OCI-LY1 (cell line): Measurements from ENCODE around the gene ZPR1.

Source experiments
- H2AFZ ChIP-seq: fragments of 200-600 bp; sonication (generic), shearing (Covaris generic); 2 replicates; pipeline ENCODE4 v1.6.0; 2014; ENCODE audit warnings: antibody characterized with exemption, mild to moderate bottlenecking, low read length
- H3F3A ChIP-seq: fragments of 200-600 bp; sonication (generic), shearing (Covaris generic); 2 replicates; pipeline ENCODE4 v1.6.0; 2014; ENCODE audit warnings: mild to moderate bottlenecking, antibody characterized with exemption, low read length, moderate library complexity; ENCODE audit not compliant: insufficient read depth
- H3K27ac ChIP-seq: fragments of 200-600 bp; sonication (generic); 2 replicates; pipeline ENCODE4 v1.5.1; 2014; ENCODE audit warnings: low read length, mixed run types, mild to moderate bottlenecking, low read depth; ENCODE audit not compliant: poor library complexity, severe bottlenecking
- H3K27me3 ChIP-seq: fragments of 200-600 bp; sonication (generic); 2 replicates; pipeline ENCODE4 v1.6.0; 2014; ENCODE audit warnings: antibody characterized with exemption, mild to moderate bottlenecking, low read length, moderate library complexity; ENCODE audit not compliant: insufficient read depth
- H3K36me3 ChIP-seq: fragments of 200-600 bp; sonication (generic); 2 replicates; pipeline ENCODE4 v1.6.1; 2014; ENCODE audit warnings: mild to moderate bottlenecking, antibody characterized with exemption, low read length, moderate library complexity, mixed read lengths; ENCODE audit not compliant: insufficient read depth
- H3K4me1 ChIP-seq: fragments of 200-600 bp; sonication (generic); 2 replicates; pipeline ENCODE4 v1.5.1; 2014; ENCODE audit warnings: mild to moderate bottlenecking, low read length, moderate library complexity; ENCODE audit not compliant: insufficient read depth, severe bottlenecking
- H3K4me2 ChIP-seq: fragments of 200-600 bp; sonication (generic), shearing (Covaris generic); 2 replicates; pipeline ENCODE4 v1.6.1; 2014; ENCODE audit warnings: low read length
- H3K4me3 ChIP-seq: fragments of 200-600 bp; sonication (generic); 2 replicates; pipeline ENCODE4 v1.5.1; 2014; ENCODE audit warnings: low read length, low read depth, mild to moderate bottlenecking, mixed read lengths; ENCODE audit not compliant: poor library complexity, severe bottlenecking
- H3K79me2 ChIP-seq: fragments of 200-600 bp; shearing (Covaris generic); 2 replicates; pipeline ENCODE4 v1.6.1; 2016; ENCODE audit warnings: mixed run types, low read length, mixed read lengths; ENCODE audit not compliant: insufficient read depth
- H3K9ac ChIP-seq: fragments of 200-600 bp; sonication (generic), shearing (Covaris generic); 2 replicates; pipeline ENCODE4 v1.6.1; 2014; ENCODE audit warnings: mild to moderate bottlenecking, low read length, mixed read lengths
- H3K9me2 ChIP-seq: fragments of 200-600 bp; sonication (generic), shearing (Covaris generic); 2 replicates; pipeline ENCODE4 v1.6.1; 2014; ENCODE audit warnings: low read depth, mild to moderate bottlenecking, low read length, mixed read lengths
- H3K9me3 ChIP-seq: fragments of 200-600 bp; shearing (Covaris generic); 2 replicates; pipeline ENCODE4 v1.6.1; 2014; ENCODE audit warnings: low read length, mixed read lengths
- H4K20me1 ChIP-seq: fragments of 200-600 bp; sonication (generic), shearing (Covaris generic); 2 replicates; pipeline ENCODE4 v1.6.0; 2016; ENCODE audit warnings: mild to moderate bottlenecking, low read length; ENCODE audit not compliant: insufficient read depth
- EZH2 ChIP-seq: fragments of 200-600 bp; sonication (generic), shearing (Covaris generic); IDR thresholded peaks from 2 replicates; pipeline ENCODE4 v1.8.0; 2017; ENCODE audit warnings: borderline replicate concordance, mixed run types, mild to moderate bottlenecking, antibody characterized with exemption, low read length, moderate library complexity, mixed read lengths
- TF ChIP-seq, protein P1 (sequence below): fragments of 200-600 bp; sonication (generic), shearing (Covaris generic); IDR thresholded peaks from 2 replicates; pipeline ENCODE4 v1.5.1; 2017; ENCODE audit warnings: mild to moderate bottlenecking, antibody characterized with exemption, low read length, moderate library complexity, mixed read lengths

ZPR1 gene

GRCh38 chr11:116796548-116796947 lies 8.7 kb upstream of the ZPR1 start:
- no peak overlapping the region for H3K27ac ChIP-seq
- H3K79me2 ChIP-seq = no peaks in the 10 kb centered on the region
- H3K4me2 ChIP-seq = no peak overlapping the region
- no peak overlapping the region for H3K4me3 ChIP-seq
- H3K27me3 ChIP-seq = no peaks in the 10 kb centered on the region
- no peaks in the 10 kb centered on the region for H3K36me3 ChIP-seq
- no peaks in the 10 kb centered on the region for H4K20me1 ChIP-seq
- H3K9me3 ChIP-seq = no peaks in the 10 kb centered on the region
- H3K4me1 ChIP-seq = peaks cover 5% of the 10 kb centered on the region
- H3F3A ChIP-seq = no peaks in the 10 kb centered on the region
- TF ChIP-seq, protein P1, sequence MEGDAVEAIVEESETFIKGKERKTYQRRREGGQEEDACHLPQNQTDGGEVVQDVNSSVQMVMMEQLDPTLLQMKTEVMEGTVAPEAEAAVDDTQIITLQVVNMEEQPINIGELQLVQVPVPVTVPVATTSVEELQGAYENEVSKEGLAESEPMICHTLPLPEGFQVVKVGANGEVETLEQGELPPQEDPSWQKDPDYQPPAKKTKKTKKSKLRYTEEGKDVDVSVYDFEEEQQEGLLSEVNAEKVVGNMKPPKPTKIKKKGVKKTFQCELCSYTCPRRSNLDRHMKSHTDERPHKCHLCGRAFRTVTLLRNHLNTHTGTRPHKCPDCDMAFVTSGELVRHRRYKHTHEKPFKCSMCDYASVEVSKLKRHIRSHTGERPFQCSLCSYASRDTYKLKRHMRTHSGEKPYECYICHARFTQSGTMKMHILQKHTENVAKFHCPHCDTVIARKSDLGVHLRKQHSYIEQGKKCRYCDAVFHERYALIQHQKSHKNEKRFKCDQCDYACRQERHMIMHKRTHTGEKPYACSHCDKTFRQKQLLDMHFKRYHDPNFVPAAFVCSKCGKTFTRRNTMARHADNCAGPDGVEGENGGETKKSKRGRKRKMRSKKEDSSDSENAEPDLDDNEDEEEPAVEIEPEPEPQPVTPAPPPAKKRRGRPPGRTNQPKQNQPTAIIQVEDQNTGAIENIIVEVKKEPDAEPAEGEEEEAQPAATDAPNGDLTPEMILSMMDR = no peak
- no peak overlapping the region for H3K9ac ChIP-seq
- no peak overlapping the region for H2AFZ ChIP-seq
- no peaks in the 10 kb centered on the region for H3K9me2 ChIP-seq

DNA sequence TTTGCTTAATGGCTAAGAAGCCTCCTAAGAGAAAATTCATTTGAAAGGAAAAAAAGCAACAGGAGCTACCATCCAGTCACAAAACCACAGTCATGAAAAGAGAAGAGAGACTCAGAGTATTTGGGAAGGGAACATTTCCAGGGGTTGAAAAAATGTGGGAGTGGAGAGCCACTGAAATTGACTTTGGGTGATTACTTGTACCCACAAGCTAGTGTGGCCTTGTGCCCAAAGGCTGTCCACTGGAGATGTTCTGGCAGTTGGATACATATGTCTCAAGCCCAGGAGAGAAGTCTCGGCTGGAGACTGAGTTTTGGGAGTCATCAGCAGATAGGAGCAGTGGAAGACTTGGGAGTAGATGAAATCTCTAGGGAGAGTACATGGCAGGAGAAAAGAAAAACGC lies 7.0 kb upstream of the ZPR1 start:
- Histone ChIP-seq H3K4me2 (no peak overlapping the region), H4K20me1 (no peaks in the 10 kb centered on the region), H3K36me3 (no peaks in the 10 kb centered on the region), H3K9me2 (no peaks in the 10 kb centered on the region), H3K4me3 (no peak overlapping the region), H3K9me3 (no peaks in the 10 kb centered on the region), H3K9ac (no peak overlapping the region), H3K79me2 (no peaks in the 10 kb centered on the region), H2AFZ (no peak overlapping the region), H3F3A (no peaks in the 10 kb centered on the region), H3K4me1 (peaks cover 11% of the 10 kb centered on the region), H3K27me3 (no peaks in the 10 kb centered on the region), H3K27ac (no peak overlapping the region)
- TF ChIP-seq, protein P1 = no peak
- no peak for TF ChIP-seq EZH2

DNA sequence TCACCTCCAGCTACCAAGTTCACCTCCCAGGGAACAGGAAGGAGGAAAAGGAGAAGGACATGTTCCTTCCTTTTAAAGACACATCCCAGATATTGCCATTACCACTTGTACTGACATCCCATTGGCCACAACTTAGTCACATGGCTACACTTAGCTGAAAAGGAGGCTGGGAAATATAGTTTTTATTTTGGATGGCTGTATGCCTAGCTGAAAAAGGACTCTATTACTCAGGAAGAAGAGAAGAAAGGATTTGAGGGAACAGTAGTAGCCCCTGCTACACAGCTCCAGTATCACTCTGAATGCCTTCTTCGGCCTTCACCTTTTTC lies 5.9 kb upstream of the ZPR1 start:
- H3K4me2 ChIP-seq = no peak overlapping the region
- no peak overlapping the region for H3K4me3 ChIP-seq
- H4K20me1 ChIP-seq = no peaks in the 10 kb centered on the region
- peaks cover 11% of the 10 kb centered on the region for H3K4me1 ChIP-seq
- H2AFZ ChIP-seq = no peak overlapping the region
- no peak overlapping the region for H3K27ac ChIP-seq
- H3K36me3 ChIP-seq = no peaks in the 10 kb centered on the region
- no peaks in the 10 kb centered on the region for H3K27me3 ChIP-seq
- no peak for TF ChIP-seq EZH2
- H3F3A ChIP-seq = no peaks in the 10 kb centered on the region
- no peaks in the 10 kb centered on the region for H3K79me2 ChIP-seq
- no peaks in the 10 kb centered on the region for H3K9me2 ChIP-seq
- no peak overlapping the region for H3K9ac ChIP-seq
- H3K9me3 ChIP-seq = no peaks in the 10 kb centered on the region

- H4K20me1 ChIP-seq = no peaks in the 10 kb centered on the region
- no peak overlapping the region for H3K4me3 ChIP-seq
- H3K9me2 ChIP-seq = no peaks in the 10 kb centered on the region
- H3F3A ChIP-seq = no peaks in the 10 kb centered on the region
- no peak overlapping the region for H3K27ac ChIP-seq
- H3K4me1 ChIP-seq = peaks cover 17% of the 10 kb centered on the region
- no peak overlapping the region for H2AFZ ChIP-seq
- H3K9me3 ChIP-seq = no peaks in the 10 kb centered on the region
- H3K36me3 ChIP-seq = no peaks in the 10 kb centered on the region
- no peak overlapping the region for H3K9ac ChIP-seq
- H3K4me2 ChIP-seq = no peak overlapping the region
- no peak for TF ChIP-seq EZH2
- TF ChIP-seq, protein P1 = no peak
- no peaks in the 10 kb centered on the region for H3K79me2 ChIP-seq
- H3K27me3 ChIP-seq = no peaks in the 10 kb centered on the region
These were observed 5.3 kb upstream of the ZPR1 start for GRCh38 chr11:116792869-116793771.
